Measurements from ENCODE around the gene ASXL2. TPM values are rescaled to one million over a fixed set of nuclear protein-coding genes. Genes with fewer than 3 reads are reported as not detected.
"Not testable (repeated sequence)": the region's sequence is repeated elsewhere in the genome, so short reads cannot be mapped to it uniquely, and the experiment has no call there.

Gene ASXL2
- total and polyA plus RNA-seq, 12 donors = 1.8 to 34.0 (median 28.6) TPM

- TF ChIP-seq, protein P1, sequence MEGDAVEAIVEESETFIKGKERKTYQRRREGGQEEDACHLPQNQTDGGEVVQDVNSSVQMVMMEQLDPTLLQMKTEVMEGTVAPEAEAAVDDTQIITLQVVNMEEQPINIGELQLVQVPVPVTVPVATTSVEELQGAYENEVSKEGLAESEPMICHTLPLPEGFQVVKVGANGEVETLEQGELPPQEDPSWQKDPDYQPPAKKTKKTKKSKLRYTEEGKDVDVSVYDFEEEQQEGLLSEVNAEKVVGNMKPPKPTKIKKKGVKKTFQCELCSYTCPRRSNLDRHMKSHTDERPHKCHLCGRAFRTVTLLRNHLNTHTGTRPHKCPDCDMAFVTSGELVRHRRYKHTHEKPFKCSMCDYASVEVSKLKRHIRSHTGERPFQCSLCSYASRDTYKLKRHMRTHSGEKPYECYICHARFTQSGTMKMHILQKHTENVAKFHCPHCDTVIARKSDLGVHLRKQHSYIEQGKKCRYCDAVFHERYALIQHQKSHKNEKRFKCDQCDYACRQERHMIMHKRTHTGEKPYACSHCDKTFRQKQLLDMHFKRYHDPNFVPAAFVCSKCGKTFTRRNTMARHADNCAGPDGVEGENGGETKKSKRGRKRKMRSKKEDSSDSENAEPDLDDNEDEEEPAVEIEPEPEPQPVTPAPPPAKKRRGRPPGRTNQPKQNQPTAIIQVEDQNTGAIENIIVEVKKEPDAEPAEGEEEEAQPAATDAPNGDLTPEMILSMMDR (IDR thresholded peaks at IDR 0.05) = no peak
- no peak overlapping the region for H3K4me3 ChIP-seq
- no peak for ATAC-seq
- no peaks in the 10 kb centered on the region for H3K27me3 ChIP-seq
- no peaks in the 10 kb centered on the region for H3K36me3 ChIP-seq
- no peak for DNase-seq
- intact Hi-C loops (cut with DNase I) = no loop called here
- no peaks in the 10 kb centered on the region for H3K4me1 ChIP-seq
- H3K9me3 ChIP-seq = no peaks in the 10 kb centered on the region
- WGBS, 2 donors = 66 to 78% methylated on average over 4 of the region's 4 CpGs
- no peak overlapping the region for H3K27ac ChIP-seq
Measured at GRCh38 chr2:25897506-25897905, 19.2 kb upstream of the ASXL2 start.

DNA sequence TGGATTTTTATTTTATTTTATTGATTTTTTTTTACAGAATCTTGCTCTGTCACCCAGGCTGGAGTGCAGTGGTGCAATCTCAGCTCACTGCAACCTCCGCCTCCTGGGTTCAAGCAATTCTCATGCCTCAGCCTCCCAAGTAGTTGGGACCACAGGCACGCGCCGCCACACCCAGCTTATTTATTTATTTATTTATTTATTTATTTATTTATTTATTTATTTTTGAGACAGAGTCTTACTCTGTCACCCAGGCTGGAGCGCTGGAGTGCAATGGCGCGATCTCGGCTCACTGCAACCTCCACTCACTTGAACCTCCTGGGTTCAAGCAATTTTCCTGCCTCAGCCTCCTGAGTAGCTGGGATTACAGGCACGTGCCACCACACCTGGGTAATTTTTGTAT lies 18.0 kb upstream of the ASXL2 start:
- H3K4me1 ChIP-seq; intact Hi-C loops (cut with DNase I); H3K9me3 ChIP-seq; DNase-seq; H3K27ac ChIP-seq; H3K36me3 ChIP-seq; H3K4me3 ChIP-seq; ATAC-seq; H3K27me3 ChIP-seq: not testable (repeated sequence)
- WGBS, 2 donors = 87 to 92% methylated on average over 9 of the region's 9 CpGs

DNA sequence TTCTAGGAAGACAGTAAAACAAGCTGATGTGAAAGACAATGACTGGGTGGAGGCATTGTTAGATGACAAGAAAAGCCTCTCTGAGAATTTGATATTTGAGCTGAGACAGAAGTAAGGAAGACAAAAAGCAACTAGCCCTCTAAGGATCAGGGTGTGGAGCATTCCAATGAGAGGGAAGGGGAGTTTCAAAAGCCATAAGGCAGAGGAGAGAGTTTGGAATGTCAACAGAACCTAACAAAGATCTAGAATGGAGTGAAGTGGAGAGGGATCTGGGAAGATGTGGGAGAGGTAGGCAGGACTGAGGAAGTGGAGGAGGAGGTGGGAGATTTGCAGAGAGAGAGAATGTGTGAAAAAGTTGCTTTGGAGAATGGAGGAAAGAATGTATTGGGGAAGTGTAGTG lies 17.3 kb upstream of the ASXL2 start:
- no peaks in the 10 kb centered on the region for H3K36me3 ChIP-seq
- H3K27me3 ChIP-seq = no peaks in the 10 kb centered on the region
- TF ChIP-seq, protein P1 (IDR thresholded peaks at IDR 0.05) = no peak
- no peak overlapping the region for H3K4me3 ChIP-seq
- H3K4me1 ChIP-seq = no peaks in the 10 kb centered on the region
- no peak for DNase-seq
- intact Hi-C loops (cut with DNase I) = no loop called here
- H3K27ac ChIP-seq = no peak overlapping the region
- H3K9me3 ChIP-seq = no peaks in the 10 kb centered on the region
- no peak for ATAC-seq

- intact Hi-C loops (cut with DNase I) = no loop called here
- 92 to 93% methylated on average over 7 of the region's 7 CpGs for WGBS, 2 donors
- H3K27me3 ChIP-seq = no peaks in the 10 kb centered on the region
- no peak overlapping the region for H3K27ac ChIP-seq
- H3K4me1 ChIP-seq = no peaks in the 10 kb centered on the region
- H3K9me3 ChIP-seq = no peaks in the 10 kb centered on the region
- DNase-seq (no peak), ATAC-seq (no peak)
- H3K4me3 ChIP-seq = no peak overlapping the region
- TF ChIP-seq, protein P1 (IDR thresholded peaks at IDR 0.05) = no peak
- H3K36me3 ChIP-seq = no peaks in the 10 kb centered on the region
Measured at GRCh38 chr2:25895018-25895417, 16.7 kb upstream of the ASXL2 start.

DNA sequence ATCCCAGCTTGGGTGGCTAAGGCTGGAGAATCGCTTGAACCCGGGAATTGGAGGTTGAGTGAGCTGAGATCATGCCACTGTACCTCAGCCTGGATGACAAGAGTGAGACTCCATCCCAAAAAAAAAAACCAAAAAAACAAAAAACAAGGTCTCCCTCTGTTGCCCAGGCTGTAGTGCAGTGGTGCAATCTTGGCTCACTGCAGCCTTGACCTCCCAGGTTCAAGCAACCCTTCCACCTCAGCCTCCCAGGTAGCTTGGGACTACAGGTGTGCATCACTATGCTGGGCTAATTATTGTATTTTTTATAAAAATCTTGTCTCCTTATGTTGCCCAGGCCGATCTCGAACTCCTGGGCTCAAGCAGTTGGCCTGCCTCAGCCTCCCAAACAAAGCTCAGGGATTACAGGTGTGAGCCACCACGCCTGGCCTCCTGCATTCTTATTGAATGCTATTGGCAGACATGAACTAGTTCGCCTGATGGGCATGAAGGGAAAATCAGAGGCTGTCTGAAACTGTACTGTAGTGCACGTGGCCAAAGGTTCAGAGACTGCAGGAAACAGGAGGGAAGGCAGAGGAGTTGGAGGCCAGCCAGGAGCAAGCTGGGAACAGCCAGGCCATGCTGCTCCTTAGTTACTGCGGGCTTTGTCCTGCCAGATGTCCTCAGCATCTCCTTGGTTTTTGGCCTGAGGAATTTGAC lies 16.0 kb upstream of the ASXL2 start:
- H3K9me3 ChIP-seq = no peaks in the 10 kb centered on the region
- H3K27ac ChIP-seq = no peak overlapping the region
- H3K4me3 ChIP-seq = no peak overlapping the region
- ATAC-seq = peak in 2 of 8 donors; percentile 29 to 45
- no peaks in the 10 kb centered on the region for H3K36me3 ChIP-seq
- WGBS, 2 donors = 70 to 73% methylated on average over 8 of the region's 8 CpGs
- intact Hi-C loops (cut with DNase I) = no loop called here
- DNase-seq = peak; percentile 27 to 28
- no peaks in the 10 kb centered on the region for H3K27me3 ChIP-seq
- TF ChIP-seq, protein P1 (IDR thresholded peaks at IDR 0.05) = no peak
- H3K4me1 ChIP-seq = no peaks in the 10 kb centered on the region
